Measurements from ENCODE around the gene ITPKB. TPM values are rescaled to one million over a fixed set of nuclear protein-coding genes. Genes with fewer than 3 reads are reported as not detected.

Gene ITPKB
- total and polyA plus RNA-seq, 2 of the 13 experiments (the other 11 are each of a cell fraction or from before 2014, with no cell fraction given), result not detected

- TF ChIP-seq TBP (CRISPR knock-in tag; IDR thresholded peaks at IDR 0.05), result no peak
- TF ChIP-seq YEATS2 (CRISPR knock-in tag; IDR thresholded peaks at IDR 0.05; ENCODE audit: borderline replicate concordance), result no peak
- TF ChIP-seq ZNF431 (CRISPR knock-in tag; IDR thresholded peaks at IDR 0.05; ENCODE audit: borderline replicate concordance, low read depth), result no peak
- no peak for TF ChIP-seq ZNF501 (CRISPR knock-in tag; IDR thresholded peaks at IDR 0.05)
- no peak for TF ChIP-seq CHD2 (IDR thresholded peaks at IDR 0.05; ENCODE audit: low read depth, low read length)
- TF ChIP-seq ZBTB46 (CRISPR knock-in tag; IDR thresholded peaks at IDR 0.05; ENCODE audit: borderline replicate concordance), result no peak
- TF ChIP-seq KIAA2018 (CRISPR knock-in tag; IDR thresholded peaks at IDR 0.05; ENCODE audit: borderline replicate concordance), result no peak
- no peak for TF ChIP-seq TSC22D2 (CRISPR knock-in tag; IDR thresholded peaks at IDR 0.05; ENCODE audit: borderline replicate concordance)
- no peak for TF ChIP-seq CSRNP2 (CRISPR knock-in tag; conservative IDR thresholded peaks at IDR 0.05; ENCODE audit: low read depth)
- TF ChIP-seq ZNF326 (CRISPR knock-in tag; IDR thresholded peaks at IDR 0.05; ENCODE audit: borderline replicate concordance), result no peak
- TF ChIP-seq ZBTB38 (CRISPR knock-in tag; IDR thresholded peaks at IDR 0.05), result no peak
Observed at GRCh38 chr1:226650236-226650841, 88.7 kb downstream of the ITPKB start (continued).
